Muscle of arm (tissue), 12 donors: ENCODE data around the gene TNFAIP2. TPM values are rescaled to one million over a fixed set of nuclear protein-coding genes. Genes with fewer than 3 reads are reported as not detected.
"Not testable (repeated sequence)": the region's sequence is repeated elsewhere in the genome, so short reads cannot be mapped to it uniquely, and the experiment has no call there.

Experiments used
- DNase-seq: peaks from one replicate; pipeline ENCODE4 v3.0.0-alpha.2; 2013
- polyA plus RNA-seq, 12 donors: library from polyadenylated mRNA; unstranded; fragments of 120-200 nt; gene quantifications; one replicate each; pipeline ENCODE4 v1.2.1, GENCODE V29; 2013; ENCODE audit not compliant: insufficient read length in 12 of 12

TNFAIP2 gene
- polyA plus RNA-seq, 12 donors: 36.4 to 66.2 (median 51.0) TPM; not detected in 1

DNA sequence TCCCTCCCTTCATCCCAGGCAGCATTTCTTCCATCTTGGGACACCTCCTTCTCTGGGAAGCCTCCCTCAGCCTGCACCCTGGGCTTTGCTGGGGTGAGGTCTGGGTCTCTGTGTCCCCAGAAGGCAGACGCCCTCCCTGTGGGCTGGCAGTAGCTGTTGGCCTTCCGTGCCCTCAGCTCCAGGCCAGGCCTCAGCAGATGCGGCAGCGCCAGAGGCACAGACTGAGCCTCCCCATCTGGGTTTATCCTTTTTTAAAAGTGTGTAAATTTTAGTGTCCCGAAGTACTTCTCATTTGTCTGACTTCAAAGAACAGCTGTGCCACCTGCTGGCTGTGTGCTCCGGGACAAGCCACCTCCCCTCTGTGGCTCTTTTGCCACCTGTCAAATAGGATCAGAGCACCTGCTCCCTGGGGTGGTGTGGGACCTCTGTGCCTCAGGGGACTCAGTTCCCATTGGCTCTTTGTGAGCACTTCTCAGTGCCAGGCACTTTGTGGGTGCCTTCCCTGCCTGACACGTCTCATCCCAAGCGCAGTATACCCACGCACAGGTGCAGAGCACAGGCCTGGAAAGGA is 17.6 kb upstream of the TNFAIP2 start:
- DNase-seq: no peak

GRCh38 chr14:103107455-103107854 is 15.8 kb upstream of the TNFAIP2 start:
- no peak for DNase-seq

GRCh38 chr14:103107941-103108748 is 15.1 kb upstream of the TNFAIP2 start:
- DNase-seq: no peak

DNA sequence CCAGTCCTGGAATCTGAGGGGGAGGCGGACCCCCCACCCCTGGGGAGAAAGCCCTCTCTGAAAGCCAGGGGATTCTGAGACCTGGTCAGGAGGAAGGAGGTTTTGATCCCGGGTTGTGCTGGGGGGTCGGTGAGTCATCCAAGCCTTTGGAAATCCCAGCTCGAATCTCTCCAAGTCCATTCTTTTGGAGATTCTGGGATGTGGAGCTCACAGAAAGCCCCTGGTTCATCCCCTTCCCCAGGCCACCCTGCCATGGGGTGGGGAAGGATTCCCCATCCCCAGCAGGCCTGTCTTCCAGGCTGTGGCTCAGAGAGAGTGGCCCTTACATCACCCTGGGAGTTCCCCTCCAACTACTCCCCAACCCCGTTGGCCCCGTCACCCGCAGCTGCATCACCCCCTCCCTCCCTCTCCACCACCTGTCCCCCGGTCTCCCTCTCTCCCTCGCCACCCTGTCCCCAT is 14.5 kb upstream of the TNFAIP2 start:
- no peak for DNase-seq

- peak; percentile 62 for DNase-seq
Observed at GRCh38 chr14:103109535-103110441, 13.5 kb upstream of the TNFAIP2 start.

- DNase-seq: no peak
Observed at GRCh38 chr14:103110681-103111231, 12.5 kb upstream of the TNFAIP2 start.

DNA sequence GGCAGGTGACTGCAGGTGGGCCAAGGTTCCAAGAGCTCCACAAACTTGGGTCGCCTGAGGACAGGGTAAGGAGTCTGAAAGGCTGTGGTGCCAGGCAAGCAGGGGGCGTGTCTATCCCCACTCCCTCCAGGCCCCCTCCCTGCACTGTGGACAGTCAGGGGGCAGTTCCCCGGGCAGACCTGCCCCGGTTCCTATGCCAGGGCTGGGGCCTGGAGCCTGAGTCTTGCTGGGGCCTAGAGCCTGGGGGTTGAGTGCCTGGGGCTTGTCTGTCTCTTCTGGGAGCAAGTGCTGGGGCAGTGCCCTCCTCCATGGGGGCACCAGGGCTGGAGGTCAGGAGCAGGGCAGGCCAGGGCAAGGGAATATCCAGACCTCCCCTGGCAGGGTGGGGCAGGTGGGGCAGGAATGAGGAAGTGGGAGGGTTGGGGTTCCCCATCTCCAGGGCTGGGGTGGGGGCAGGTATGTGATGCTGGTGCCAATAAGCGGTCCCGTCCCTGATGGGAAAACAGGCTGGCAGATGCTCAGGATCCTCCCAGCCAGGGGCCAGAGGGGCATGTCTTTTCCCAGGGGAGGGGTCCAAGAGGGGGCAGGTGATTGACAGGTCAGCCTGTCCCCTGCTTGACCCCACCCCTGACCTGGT is 11.9 kb upstream of the TNFAIP2 start:
- DNase-seq: no peak

GRCh38 chr14:103112400-103113243 is 10.6 kb upstream of the TNFAIP2 start:
- no peak for DNase-seq

DNA sequence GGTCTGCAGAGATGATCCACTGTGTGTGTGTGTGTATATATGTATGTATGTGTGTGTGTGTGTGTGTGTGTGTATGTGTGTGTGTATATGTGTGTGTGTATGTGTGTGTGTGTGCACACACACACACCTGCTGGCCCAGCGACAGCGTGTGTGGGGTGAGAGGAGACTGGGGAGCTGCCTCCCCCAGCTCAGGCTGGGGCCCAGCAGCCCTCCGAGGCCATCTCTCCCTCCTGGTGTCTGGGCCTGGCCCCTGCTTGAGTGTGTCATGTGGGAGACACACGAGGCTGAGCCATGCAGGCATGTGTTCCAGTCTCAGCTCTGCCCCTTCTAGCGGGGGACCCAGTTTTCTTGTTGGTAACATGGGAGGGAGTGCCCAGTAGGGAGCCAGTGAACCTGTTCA is 10.0 kb upstream of the TNFAIP2 start:
- DNase-seq: no peak

DNA sequence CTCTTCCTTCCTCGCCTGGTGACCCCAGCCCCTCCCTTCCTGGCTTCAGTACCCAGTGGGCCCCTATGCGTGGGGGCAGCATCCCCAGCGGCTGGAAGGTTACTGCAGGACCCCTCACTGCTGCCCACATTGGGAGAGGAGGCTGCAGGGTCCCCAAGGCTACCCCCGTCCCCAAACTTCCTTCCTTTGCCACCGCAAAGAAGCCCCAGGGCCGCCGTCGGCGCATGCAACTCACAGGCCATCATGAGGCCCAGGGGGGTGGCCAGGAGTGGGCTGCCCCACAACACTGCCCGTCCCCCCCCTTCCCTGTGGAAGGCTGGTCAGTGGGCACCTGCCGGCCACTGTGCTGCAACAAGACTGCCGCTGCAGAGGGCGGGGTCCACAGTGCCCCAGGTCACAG is 9.5 kb upstream of the TNFAIP2 start:
- no peak for DNase-seq

GRCh38 chr14:103115086-103115679 is 8.1 kb upstream of the TNFAIP2 start:
- not testable (repeated sequence) for DNase-seq

DNA sequence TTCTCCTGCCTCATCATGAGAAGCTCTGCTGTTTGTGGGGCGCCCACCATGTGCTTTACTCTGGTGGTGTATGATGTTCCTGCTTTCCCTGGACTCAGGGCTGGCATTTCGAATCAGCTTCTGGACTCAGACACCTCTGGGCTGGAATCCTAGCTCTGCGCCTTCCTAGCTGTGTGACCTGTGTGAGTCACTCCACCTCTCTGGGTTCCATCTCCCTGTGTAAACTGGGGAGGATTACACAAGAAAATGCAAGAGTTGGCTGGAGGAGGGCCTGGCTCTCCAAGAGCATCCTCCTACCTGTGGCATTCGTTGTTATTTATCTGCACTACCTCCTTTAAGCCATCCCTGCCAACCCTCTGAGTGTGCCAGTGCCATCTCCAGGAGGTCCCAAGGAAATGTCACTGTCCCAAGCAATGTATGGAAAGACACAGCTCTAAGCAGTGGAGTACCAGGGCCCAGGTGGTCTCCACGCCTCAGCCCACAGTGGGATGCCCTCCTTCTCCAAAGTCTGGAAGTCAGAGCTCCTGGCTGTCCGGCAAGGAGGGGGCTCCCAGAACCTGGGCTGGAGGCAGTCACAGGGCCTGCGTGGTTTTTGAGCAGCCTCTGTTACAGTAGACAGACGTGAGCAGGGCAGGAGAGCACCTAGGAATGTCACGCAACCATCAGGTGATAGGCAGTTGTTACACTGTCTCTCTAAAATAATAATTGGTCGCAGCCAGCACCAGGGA is 7.3 kb upstream of the TNFAIP2 start:
- no peak for DNase-seq

DNA sequence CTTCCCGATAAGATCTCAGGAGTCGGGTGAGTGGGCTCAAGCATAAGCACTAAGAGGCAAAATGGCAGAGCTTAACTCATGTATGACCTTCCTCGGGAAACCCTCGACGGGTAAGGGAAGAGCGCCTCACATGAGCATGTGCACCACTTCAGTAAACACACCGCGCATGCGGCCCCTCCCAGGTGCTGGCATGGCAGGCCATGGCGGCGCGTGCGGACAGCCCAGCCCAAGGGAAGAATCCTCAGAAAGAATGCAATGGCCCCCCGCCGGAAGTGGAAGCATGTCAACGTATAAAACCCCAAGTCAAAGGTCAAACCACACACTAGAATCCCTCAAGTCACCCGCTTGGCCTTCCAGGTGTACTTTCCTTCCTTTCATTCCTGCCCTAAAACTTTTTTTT is 6.6 kb upstream of the TNFAIP2 start:
- DNase-seq: no peak

DNA sequence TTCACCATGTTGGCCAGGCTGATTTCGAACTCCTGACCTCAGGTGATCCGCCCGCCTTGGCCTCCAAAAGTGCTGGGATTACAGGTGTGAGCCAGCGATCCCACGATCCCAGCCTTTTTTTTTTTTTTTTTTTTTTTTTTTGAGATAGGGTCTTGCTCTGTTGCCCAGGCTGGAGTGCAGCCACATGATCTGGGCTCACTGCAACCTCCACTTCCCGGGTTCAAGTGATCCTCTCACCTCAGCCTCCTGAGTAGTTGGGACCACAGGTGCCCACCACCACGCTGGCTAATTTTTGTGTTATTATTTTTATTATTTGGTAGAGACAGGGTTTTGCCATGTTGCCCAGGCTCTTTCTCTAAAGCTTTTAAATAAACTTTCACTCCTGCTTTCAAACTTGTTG is 5.8 kb upstream of the TNFAIP2 start:
- not testable (repeated sequence) for DNase-seq

DNA sequence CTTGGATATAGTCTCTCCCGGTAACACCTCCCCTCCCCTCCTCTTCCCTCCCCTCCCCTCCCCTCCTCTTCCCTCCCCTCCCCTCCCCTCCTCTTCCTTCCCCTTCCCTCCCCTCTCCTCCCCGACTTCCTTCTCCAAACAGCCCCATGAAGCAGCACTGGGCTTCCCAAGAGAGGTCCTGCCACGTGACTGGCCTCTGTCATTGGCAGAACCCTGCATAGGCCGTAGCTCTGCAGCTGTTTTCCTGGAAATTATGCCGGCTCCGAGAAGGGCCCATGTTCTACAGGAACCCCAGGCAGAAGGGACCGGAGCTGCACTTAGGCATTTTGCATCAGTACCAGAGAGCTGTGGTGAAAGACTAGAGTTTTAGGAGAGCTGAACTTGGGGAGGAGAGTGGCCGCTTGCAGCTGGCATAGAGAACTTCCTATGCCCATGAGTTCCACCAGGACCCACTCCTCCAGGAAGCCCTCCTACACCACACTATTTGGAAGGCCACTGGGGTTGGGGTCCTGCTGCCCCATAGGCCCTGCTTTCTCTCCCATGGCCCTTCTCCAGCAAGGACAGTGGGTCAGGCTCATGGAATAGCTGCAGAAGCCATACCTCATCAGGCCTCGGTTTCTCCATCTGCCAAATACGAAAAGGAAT is 5.1 kb upstream of the TNFAIP2 start:
- DNase-seq: peak; percentile 89

DNA sequence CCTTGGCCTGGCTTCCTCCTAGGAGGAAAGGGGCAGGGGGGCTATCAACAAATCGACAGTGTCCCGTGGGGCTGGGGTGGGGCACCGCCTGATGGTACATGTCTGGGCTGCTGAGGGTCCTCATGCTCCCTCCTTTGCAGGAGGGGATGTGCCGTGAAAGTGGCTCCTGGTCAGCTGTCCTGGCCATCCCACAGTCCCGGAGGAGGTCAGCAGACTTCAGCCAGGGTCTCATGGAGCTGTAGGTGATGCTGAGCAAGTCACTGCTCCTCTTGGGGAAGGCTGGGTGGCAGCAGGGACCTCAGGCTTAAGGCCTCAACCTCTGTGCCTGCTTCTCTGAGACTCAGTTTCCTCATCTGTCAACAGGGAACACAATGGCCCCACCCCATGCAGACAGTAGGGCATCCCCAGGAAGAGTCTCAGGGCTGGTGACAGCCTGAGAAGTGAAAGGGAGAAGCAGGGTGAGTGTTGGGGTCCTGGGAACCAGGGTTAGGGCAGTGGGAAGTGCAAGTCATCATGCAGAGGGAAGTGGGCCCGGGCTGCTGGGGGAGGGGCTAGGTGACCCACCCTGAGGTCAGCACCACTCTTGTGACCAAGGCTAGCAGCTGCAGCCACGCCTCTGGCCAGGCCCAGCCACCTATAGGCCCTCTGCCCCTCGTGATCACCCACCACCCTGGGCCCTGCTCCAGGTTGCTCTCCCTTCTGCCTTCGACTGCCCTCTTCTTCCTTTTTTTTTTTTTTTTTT is 4.4 kb upstream of the TNFAIP2 start:
- DNase-seq: no peak

DNA sequence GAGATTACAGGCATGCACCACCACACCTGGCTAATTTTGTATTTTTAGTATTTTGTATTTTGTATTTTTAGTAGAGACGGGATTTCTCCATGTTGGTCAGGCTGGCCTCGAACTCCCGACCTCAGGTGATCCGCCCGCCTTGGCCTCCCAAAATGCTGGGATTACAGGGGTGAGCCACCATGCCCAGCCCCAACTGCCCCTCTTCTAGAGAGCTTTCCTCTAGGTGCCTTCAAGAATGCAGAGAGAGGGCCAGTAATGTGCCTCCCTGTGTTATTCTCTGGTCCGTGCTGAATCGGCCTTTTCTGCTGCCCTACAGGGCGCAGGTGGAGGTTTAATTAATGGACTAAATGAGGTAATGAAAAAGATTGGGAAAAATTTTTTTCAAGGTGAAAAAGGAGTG is 3.7 kb upstream of the TNFAIP2 start:
- not testable (repeated sequence) for DNase-seq
